Measurements from ENCODE around the gene SRBD1.

The SRBD1 gene

DNA sequence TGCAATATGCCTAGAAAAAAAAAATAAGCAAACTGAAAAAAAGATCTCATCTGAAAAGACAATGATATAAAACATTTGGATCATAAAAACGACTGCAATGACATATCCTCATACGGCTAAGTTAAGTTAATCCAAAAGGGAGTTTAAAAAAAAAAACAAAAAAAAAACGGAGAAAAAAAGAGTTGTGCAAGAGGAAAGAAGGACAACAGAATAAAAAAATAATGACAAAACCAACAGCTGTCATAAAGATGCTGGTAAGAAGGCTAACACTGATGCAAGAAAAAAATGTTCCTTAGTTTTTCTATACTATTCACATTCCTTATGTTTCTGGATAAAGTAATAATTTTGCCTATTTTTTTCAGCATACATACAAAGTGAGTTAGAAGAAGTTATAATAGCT lies 192.5 kb downstream of the SRBD1 start:
- DNase-seq (ENCODE audit: low spot score): no peak

DNA sequence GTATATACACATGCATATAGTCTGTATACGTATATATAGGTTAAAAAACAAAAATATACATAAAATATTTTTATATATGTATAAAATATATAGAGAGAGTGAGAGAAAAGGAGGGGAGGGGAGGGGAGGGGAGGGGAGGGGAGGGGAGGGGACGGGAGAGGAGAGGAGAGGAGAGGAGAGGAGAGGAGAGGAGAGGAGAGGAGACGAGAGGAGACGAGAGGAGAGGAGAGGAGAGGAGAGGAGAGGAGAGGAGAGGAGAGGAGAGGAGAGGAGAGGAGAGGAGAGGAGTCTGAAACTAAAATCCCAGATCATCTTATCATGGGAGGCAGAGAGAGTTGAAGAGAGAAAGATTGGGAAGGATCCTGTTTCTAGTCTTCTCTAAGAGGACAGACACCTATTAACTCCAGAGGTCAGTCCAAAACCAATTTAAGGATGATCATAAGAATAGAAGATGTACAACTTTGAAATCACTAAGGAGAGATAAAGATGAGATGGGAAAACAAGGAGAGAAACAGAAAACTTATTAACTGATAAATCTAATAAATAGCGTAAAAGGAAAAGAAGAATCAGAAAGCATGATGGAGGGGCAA lies 195.4 kb downstream of the SRBD1 start:
- DNase-seq (ENCODE audit: low spot score): no peak

DNA sequence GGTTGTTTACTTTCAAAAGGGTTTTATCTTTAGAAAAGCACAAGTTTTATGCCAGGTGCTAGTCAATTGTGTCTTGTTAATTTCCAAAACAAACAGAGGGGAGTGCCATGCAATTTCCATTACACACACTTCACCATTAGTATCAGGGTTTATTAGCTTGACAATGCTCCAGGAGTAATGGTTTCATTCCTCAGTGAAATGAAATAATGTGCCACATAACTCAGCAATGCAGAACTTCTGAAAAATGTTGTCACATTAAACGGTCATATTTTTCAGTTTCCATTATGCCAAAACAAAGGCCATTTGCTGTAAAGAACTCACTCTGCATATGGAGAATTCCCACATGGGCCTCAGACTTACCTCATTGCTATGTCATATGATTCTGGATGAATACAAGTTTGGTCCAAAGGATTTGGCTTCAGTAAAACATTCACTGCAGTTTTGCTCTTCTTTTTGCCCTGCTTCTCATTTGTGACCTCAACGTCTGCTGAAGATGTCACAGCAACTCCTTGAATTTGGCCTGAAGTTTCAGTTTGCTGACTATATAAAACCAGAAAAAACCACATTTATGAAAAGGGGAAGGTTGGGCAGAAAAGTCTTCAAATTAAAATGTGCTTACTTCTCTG lies 198.2 kb downstream of the SRBD1 start:
- no peak for DNase-seq (ENCODE audit: low spot score)

DNA sequence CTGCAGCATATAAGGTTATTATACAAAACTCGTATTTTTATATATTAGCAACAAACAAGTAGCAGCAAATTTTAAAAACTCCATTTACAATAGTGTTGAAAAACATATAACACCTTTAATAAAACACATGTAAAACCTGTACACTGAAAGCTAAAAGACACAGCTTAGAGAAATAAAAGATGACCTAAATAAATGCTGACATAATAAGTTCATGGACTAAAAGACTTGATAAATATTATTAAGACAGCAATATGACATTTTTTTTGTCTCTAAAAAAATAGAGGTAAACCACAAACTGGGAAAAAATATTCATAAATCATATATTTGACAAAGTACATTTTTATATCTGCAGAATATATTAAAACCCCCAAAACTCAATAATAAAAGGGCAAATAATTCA lies 201.4 kb downstream of the SRBD1 start:
- DNase-seq (ENCODE audit: low spot score): no peak

DNA sequence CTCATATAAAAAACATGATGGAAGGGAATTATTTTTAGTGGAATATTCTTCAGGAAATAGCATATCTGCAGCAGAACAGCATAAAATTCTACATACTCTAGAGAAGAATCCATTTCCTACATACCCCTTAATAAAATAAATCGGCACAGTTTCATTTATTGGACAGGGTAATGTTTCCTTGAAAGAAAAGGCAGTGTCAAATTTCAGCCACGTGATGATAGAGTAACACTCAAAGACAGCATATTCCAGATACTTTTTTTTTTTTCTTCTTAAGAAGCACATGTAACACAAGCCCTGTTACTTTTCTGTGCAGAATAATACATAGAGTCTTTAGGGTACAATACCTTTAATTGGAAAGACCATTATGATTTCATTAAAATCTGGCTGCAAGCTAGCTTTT lies 204.4 kb downstream of the SRBD1 start:
- DNase-seq (ENCODE audit: low spot score): no peak

DNA sequence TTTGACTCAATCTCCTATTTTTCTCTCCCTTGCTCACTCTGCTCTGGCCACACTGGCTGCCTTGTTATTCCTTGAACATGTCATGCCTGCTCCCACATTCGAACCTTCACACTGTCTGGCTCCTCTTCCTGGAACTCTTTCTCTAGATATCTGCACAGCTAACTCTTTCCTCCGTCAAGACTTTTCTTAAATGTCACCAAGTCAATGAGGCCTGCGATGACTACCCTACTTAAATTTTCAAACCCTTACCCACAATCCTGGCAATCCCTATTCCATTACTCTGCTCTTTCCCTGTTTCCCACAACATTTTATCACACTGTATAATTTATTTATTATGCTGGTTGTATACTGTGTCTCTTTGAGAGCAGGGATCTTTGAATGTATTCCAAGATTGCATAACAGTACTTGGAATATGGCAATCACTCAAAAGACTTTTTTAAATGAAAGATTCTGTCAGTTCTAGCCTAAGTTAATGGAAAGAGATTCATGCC lies 206.2 kb downstream of the SRBD1 start:
- no peak for DNase-seq (ENCODE audit: low spot score)

DNA sequence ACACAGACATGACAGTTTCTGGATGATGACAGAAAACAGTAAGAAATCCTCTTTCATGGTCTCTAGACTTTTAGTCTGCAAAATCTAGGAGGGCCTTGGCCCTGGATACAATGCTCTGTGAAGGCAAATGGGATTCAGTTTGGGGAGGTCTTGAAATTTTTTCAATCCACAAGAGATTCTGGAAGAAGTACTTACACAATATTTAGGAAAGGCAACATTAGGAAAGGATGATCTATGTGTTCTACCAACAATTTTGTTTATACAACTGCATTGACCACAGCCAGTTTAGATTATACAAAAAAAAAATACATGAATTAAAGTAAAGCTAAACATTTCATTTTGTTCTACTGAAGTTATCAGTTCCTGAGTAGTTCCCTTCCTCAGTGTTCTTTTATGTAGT lies 208.0 kb downstream of the SRBD1 start:
- DNase-seq (ENCODE audit: low spot score): no peak

DNA sequence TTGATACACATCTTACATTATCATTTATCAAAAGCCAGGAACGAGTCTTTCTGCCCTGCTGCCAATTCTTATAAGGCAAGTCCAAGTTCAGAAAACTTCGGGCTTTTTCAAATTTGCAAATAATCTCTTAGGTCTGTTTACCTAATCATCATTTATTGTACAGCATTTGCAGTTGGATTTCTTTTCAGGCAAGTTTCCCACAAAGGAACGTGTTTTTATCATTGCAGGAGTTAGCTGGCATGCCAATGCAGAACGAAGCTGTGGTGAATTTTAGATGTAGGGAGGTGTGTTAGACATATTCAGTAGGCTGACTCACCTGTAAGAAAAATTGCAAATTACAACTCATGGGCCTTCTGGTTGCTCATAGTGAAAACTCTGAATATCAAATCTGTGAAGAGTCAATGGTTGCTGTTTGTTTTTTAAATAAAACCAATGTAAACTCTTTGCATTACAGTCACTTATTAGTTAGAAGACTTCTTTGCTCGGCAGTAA lies 209.6 kb downstream of the SRBD1 start:
- no peak for DNase-seq (ENCODE audit: low spot score)

DNA sequence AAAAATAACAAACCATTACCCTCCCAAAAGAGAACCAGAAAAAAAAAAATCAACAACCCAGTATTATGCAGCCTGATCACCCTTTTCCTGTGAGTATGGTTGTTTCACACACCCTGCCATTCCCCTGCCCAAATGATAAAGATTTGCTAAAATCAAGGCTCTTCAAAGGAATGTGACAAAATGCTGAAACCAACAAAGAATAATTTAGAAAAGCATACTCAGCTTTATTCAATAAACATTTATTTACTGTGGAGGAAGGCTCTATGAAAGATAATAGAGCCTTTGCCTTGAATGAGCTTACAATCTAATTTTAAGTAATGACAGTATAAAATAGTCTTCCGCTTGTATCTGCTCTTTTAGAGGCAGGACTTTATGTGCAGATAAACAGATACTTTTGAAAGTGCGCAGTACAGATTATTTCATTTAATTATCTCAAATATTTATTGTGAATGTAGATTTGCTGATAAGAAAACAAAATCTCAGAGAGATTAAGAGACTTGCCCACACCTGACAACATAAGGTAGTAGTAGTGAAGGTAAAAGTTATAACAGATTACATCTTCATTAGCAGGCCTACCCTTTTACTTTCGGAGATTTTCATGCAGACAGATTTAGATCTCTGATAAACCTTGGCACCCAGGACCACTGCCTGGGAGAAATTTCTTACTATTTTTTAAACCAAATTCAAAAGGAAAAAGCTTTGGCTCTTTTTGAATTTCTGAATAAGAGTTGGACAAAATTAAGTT lies 211.9 kb downstream of the SRBD1 start:
- DNase-seq (ENCODE audit: low spot score): no peak

DNA sequence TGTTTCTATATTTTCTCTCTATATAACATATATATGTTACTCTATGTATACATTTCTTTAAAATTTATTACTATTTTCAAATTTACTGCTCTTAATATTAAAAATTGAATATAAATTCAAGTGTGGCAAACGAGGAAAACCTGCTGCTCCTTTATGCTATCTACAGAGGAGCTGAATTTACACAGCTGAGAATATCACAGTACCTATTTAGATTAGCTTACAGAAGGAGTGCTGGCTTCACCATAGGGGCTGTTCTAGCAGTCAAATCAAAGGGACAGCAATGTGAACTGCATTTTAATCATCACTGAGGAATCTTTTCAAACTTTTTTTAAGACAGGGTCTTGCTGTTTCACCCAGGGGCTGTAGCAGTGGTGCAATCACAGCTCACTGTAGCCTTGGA lies 213.8 kb downstream of the SRBD1 start:
- DNase-seq (ENCODE audit: low spot score): no peak

DNA sequence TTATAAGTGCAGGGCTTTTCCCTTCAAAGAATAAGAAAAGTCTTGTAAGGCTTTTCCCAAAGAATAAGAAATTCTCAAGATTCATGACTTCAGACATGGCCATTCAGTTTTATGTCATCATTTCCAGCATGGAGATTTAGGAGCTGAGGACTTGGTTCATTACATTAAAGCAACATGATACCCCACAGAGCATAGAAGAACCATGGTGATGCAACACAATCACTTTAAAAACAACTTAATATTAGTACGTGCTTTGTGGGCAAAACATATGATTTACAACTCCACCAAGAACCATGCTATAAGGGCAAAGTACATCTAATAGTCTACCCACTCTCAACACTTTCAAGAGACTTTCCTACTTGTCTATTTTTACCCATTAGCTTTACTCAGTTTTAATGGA lies 214.4 kb downstream of the SRBD1 start:
- DNase-seq (ENCODE audit: low spot score): no peak

DNA sequence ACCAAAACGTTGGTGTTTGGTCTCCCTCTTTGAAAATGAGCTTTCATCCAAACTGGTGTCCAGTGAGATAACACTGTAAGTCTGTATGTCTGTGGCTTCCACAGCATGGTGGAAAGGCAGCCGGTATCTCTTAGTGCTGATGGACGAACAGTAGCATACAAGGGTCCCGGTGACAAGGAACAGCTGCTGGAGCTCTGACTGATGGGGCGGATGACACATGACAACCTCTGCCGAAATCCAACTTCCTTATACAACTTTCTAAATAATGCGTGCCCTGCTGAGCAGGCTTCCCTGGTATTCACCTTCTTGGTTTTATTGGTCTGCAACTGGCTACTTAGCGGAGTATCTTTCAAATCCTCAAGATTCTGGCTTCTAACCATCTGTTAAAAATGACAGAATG lies 216.2 kb downstream of the SRBD1 start:
- DNase-seq (ENCODE audit: low spot score): no peak

DNA sequence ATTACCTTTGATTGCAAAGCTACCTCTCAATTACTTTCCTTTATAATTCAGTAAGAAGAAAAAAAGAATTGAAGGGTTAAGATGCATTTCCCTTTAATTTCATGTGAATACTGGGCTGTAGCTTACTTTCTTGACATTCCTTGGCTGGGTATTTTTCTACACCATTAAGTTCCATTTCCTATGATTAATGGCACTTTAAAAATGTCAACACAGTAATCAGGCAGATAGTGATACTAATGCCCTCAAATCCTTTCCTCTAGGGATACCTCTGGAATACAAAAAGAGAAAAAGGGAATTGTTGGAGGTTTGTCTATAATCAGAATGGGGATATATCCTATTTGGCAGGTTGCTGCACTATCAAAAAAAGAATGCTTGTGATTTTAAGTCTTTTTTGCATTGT lies 216.9 kb downstream of the SRBD1 start:
- DNase-seq (ENCODE audit: low spot score): no peak

DNA sequence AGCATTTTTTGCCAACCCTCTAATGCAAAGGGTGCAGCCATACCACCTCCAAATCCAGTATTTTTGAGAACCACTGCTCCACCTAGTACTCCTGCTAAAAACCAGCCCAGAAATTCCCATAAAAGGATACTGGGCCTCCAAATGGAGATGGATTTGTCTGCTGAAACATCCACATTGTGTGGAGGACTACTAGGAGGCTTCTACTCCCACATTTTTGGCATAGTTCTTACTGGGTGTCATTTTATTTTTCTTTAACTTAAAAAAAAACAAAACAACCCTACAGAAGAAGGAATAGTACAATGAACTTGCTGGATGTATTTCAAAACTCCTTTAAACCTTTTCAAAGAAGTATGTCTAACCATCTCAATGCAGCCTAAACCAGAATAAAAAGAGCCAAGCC lies 219.2 kb downstream of the SRBD1 start:
- DNase-seq (ENCODE audit: low spot score): no peak

DNA sequence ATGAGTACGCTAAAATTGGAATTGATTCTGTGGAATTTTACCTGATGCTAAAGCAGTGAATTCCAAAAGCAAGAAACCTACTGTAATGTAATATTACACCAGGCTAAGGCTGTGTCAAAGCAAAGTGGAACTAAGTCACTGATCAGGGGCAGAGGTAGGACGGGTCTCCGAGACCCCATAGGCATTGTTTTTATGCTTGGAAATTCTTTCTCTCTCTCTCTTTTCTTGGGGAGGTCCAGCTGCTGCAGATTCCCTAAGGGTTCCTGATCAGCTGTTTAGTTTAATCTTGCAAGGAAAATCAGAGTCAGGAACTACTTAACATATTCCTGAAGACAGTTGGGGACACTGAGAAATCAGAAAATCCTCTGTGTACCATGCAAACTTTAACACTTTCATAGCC lies 220.2 kb downstream of the SRBD1 start:
- no peak for DNase-seq (ENCODE audit: low spot score)

DNA sequence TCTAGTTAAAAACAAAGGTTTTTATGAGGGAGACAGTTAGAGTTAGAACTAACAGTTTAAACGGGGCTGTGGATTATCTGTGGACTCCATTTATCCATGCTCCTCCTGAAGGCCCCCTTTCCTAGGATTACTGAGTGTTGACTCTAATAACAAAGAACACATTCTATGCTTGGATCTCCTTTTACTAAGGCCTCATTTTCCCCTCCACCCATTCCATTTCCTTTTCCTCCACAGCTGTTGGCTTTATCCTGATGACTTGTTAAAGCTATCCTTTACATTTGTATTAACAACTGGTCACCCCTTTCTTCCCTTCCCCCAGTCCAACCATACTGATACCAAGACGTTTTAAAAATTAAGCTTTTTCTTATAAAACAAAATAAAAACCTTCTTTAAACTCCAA lies 220.6 kb downstream of the SRBD1 start:
- no peak for DNase-seq (ENCODE audit: low spot score)

DNA sequence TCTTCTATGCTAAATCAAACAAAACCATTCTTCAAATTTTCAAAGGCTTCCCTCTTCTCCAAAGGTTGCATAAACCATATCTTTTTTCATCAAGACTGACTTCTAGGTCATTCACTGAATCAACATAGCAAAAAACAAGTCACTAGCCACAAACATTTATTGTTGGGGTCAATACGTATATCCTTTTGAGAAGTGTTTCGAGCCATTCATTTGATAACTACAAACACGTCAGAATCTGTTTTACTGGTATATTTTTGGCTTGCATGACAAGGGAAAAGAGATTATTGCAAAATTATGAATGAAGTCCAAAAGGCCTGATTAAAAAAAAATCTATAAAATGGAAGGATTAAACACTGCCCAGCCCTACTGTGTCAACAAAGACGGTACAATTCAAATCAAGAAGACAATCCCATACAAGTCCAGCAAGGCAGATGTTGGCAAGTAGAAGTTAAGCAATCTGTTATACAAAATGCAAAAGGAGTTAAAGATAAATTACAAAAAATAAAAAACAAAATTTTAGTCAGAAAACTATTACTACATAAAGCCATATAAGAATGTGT lies 222.4 kb downstream of the SRBD1 start:
- DNase-seq (ENCODE audit: low spot score): no peak

DNA sequence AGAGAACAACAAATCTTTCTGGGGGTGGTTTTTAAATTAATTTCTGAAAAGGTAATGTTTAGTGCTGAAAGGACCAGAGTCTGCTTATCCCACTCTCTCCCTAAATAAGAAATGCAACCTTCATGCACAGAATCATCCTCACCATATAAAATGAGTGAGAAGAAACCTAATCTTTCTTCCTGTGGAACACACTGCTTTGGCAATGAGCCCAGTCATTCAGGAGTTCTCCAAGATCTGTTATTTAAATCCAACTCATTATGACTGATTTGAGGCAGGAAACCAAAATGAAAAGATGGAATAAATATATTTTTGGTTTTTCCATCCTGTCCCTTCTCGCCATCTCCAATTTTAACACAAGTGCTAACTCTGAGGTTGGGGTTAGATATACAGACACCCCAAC lies 228.3 kb downstream of the SRBD1 start:
- peak; percentile 7 for DNase-seq (ENCODE audit: low spot score)

DNA sequence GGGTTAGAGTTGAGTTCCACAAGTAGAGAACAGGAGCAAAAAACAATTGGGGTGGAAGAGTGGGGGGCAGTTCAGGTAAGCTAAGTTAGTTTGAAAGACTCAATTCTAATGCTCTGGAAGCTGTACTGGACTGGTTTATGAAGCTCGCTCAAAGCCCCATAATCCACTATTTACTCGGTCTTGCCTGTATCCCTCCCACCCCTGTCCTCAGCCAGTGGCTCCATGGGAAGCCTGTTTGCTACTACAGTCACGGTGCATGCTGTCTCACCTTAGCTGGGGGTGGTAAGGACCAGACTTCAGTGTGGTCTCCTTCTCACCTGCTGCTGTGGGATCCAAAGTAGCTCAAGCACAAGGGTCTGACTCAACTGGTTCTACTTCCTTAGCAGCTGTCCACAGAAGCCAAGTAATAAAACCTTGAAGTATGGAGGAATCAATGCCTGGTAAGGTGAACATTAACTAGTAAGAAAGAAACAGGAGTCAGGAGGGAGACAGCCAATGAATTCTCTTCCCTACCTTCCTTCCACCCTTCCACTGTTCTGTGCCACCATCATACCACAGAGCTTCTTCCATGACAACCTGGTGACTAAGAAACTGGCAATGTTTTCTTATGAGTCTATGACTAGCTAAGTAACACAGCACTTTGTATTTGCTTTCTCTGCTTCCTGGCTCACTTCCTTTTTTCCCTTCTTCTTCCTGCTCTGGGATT lies 230.8 kb downstream of the SRBD1 start:
- DNase-seq (ENCODE audit: low spot score): no peak

DNA sequence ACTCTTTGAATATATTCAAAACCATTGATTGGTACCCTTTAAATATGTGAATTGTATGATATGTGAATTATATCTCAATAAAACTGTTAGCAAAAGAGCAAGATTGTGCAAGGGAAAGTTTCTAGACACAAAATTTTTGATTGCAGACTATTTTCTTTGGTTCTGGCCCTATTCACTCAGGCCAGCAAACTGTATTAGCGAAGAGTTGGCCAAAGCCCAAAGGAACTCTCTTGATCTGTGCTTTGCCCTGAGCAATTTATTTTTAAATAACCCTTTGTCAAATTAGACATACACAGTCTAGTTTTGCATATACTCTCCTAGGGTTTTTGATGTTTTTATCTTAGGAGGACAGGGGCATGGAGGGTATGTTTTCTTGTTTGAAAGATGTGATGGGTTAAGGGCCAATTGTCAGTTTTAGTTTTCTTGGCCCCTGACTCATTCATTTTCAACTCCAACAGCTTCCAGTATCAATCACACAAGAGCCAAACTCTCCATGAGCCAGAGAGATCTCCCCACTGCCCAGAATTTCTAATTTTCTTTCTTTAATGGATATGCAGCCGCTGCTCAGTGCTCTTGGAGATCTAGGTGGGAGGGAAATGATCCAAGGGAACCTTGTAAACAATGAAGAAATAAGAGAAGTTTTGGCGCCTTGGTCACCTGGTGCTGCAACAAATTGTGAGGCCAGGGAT lies 231.5 kb downstream of the SRBD1 start:
- DNase-seq (ENCODE audit: low spot score): no peak

DNA sequence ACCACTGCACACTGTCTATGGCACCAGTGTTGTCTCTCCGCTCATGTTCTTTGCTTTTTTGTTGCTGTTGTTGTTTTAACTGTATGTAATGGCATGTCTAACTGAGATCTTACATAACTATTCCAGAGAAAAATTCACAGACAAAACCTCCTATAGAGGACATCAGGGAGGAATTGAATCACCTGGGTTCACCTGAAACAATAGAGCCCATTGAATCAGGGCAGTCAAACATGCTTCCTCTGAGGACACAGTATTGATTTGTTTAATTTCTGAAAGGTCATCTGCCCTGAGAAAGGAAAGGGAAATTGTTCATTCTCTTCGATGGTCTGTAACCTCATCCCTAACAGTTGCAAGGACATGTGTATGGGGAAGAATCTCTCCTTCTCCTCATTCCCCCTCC lies 237.5 kb downstream of the SRBD1 start:
- DNase-seq (ENCODE audit: low spot score): no peak

DNA sequence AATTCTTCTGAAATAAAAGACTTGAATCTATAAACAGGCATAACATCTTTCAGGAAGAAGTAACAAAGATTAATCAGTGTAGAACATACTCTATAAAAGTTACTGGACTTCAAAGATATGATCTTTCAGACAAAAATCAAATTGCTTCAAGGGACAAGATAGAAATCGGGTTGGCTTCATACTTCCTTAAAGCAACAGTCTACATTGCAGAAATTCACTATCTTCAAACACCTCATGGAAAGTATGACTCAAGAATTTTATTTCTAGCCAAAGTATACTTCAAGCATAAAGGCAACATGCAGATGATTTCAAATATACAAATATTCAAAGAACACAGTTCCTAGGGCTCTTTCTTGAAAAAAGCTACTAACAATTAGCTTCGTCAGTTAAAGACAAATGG lies 240.7 kb downstream of the SRBD1 start:
- no peak for DNase-seq (ENCODE audit: low spot score)
